ENCODE measurements around the gene ELOVL7. TPM values are rescaled to one million over a fixed set of nuclear protein-coding genes. Genes with fewer than 3 reads are reported as not detected.

The ELOVL7 gene
- polyA plus RNA-seq, 2 of the 4 experiments (the other 2 are of a cell fraction), result 8.3 to 12.3 TPM

DNA sequence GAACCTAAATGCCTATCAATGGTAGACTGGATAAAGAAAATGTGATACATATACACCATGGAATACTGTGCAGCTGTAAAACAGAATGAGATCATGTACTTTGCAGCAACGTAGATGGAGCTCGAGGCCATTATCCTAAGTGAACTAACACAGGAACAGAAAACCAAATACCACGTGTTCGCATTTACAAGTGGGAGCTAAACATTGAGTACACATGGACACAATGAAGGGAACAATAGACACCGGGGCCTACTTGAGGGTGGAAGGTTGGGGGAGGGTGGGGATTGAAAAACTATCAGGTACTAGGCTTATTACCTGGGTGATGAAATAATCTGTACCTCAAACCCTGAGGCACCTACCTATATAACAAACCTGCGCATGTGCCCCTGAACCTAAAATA lies 121.7 kb downstream of the ELOVL7 start:
- H3K4me2 ChIP-seq, result no peak overlapping the region
- 70% methylated on average over 6 of the region's 6 CpGs for WGBS (ENCODE audit: missing lambda C conversion rate)
- H3K27ac ChIP-seq, result no peak overlapping the region
- no peaks in the 10 kb centered on the region for H3K9me3 ChIP-seq
- no peak for DNase-seq (ENCODE audit: low read depth in 1 of 2, low spot score in 1 of 2)
- ChIA-PET CTCF (no interaction called here), POLR2A (no interaction called here)
- no peak for TF ChIP-seq NR3C1 (IDR thresholded peaks at IDR 0.05)
- no peak for TF ChIP-seq ZC3H11A (IDR thresholded peaks at IDR 0.05)
- TF ChIP-seq, protein P1, sequence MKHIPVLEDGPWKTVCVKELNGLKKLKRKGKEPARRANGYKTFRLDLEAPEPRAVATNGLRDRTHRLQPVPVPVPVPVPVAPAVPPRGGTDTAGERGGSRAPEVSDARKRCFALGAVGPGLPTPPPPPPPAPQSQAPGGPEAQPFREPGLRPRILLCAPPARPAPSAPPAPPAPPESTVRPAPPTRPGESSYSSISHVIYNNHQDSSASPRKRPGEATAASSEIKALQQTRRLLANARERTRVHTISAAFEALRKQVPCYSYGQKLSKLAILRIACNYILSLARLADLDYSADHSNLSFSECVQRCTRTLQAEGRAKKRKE (CRISPR knock-in tag; IDR thresholded peaks at IDR 0.05; ENCODE audit: low read depth), result no peak
- no peak for TF ChIP-seq HOXB5 (CRISPR knock-in tag; IDR thresholded peaks at IDR 0.05)
- no peak for TF ChIP-seq USF2 (IDR thresholded peaks at IDR 0.05)
- TF ChIP-seq CBX8 (IDR thresholded peaks at IDR 0.05), result no peak
- TF ChIP-seq ZNF302 (CRISPR knock-in tag; IDR thresholded peaks at IDR 0.05), result no peak
- no peak for TF ChIP-seq GATA3 (IDR thresholded peaks at IDR 0.05; ENCODE audit: borderline replicate concordance)
- TF ChIP-seq, protein P2, sequence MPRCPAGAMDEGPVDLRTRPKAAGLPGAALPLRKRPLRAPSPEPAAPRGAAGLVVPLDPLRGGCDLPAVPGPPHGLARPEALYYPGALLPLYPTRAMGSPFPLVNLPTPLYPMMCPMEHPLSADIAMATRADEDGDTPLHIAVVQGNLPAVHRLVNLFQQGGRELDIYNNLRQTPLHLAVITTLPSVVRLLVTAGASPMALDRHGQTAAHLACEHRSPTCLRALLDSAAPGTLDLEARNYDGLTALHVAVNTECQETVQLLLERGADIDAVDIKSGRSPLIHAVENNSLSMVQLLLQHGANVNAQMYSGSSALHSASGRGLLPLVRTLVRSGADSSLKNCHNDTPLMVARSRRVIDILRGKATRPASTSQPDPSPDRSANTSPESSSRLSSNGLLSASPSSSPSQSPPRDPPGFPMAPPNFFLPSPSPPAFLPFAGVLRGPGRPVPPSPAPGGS (IDR thresholded peaks at IDR 0.05), result no peak
- TF ChIP-seq CBX2 (IDR thresholded peaks at IDR 0.05; ENCODE audit: borderline replicate concordance, low read depth), result no peak
- no peak for TF ChIP-seq RFX5 (IDR thresholded peaks at IDR 0.05)
- H3K4me3 ChIP-seq, result no peak overlapping the region
- no peak for ATAC-seq
- FAIRE-seq, result no peak
- H3K4me1 ChIP-seq, result no peaks in the 10 kb centered on the region

- FAIRE-seq (no peak), DNase-seq (ENCODE audit: low read depth in 1 of 2, low spot score in 1 of 2) (no peak), ATAC-seq (no peak)
- Histone ChIP-seq H3K4me2 (no peak overlapping the region), H3K9me3 (peaks cover 4% of the 10 kb centered on the region; the same call in 2 of the 3 replicates), H3K4me3 (no peak overlapping the region), H3K4me1 (no peaks in the 10 kb centered on the region), H3K27ac (no peak overlapping the region)
- TF ChIP-seq RARB (CRISPR knock-in tag; IDR thresholded peaks at IDR 0.05) (no peak), CHD2 (IDR thresholded peaks at IDR 0.05; ENCODE audit: low read length, partially characterized antibody) (no peak), HES2 (IDR thresholded peaks at IDR 0.05) (no peak), CEBPB (IDR thresholded peaks at IDR 0.05) (no peak), MAZ (IDR thresholded peaks at IDR 0.05; ENCODE audit: borderline replicate concordance, low read depth, low read length) (no peak), ZNF302 (CRISPR knock-in tag; IDR thresholded peaks at IDR 0.05) (no peak), EP300 (IDR thresholded peaks at IDR 0.05) (no peak), SMC3 (IDR thresholded peaks at IDR 0.05) (no peak), ELK1 (IDR thresholded peaks at IDR 0.05; ENCODE audit: low read depth, low read length) (no peak), POLR2AphosphoS2 (conservative IDR thresholded peaks at IDR 0.05; ENCODE audit: low read length) (no peak), FOSL2 (IDR thresholded peaks at IDR 0.05) (no peak), FOSL2 (CRISPR knock-in tag; IDR thresholded peaks at IDR 0.05) (no peak), RFX5 (IDR thresholded peaks at IDR 0.05) (no peak)
- TF ChIP-seq, protein P1 (CRISPR knock-in tag; IDR thresholded peaks at IDR 0.05; ENCODE audit: low read depth), result no peak
- TF ChIP-seq, protein P3, sequence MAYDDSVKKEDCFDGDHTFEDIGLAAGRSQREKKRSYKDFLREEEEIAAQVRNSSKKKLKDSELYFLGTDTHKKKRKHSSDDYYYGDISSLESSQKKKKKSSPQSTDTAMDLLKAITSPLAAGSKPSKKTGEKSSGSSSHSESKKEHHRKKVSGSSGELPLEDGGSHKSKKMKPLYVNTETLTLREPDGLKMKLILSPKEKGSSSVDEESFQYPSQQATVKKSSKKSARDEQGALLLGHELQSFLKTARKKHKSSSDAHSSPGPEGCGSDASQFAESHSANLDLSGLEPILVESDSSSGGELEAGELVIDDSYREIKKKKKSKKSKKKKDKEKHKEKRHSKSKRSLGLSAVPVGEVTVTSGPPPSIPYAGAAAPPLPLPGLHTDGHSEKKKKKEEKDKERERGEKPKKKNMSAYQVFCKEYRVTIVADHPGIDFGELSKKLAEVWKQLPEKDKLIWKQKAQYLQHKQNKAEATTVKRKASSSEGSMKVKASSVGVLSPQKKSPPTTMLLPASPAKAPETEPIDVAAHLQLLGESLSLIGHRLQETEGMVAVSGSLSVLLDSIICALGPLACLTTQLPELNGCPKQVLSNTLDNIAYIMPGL (CRISPR knock-in tag; IDR thresholded peaks at IDR 0.05; ENCODE audit: borderline replicate concordance), result no peak
- ChIA-PET CTCF (interaction anchor here (1.2 to 1.5 kb wide), 2 partner anchors 20 to 31 kb away, joined by 3 to 4 read pairs; partner anchors contain the start of gene DEPDC1B), POLR2A (interaction anchor here (0.6 kb wide), 1 partner anchor 188 kb away, joined by 5 read pairs; no protein-coding TSS in a partner anchor)
Measured at GRCh38 chr5:60719329-60719728, 124.7 kb downstream of the ELOVL7 start.

Data from A549 (cell line).